Fibroblast of skin of right quadriceps (primary cell): ENCODE data around the gene STPG3.

Source experiments
- DNase-seq: peaks from one replicate; pipeline ENCODE4 v3.0.0-alpha.2; 2013

STPG3 gene

GRCh38 chr9:137251194-137251461, at the start of gene STPG3:
Gene STPG3, plus strand, starts transcription at chr9:137251286. Its CDS starts 1 bp downstream, at chr9:137251287.
- DNase-seq: no peak

- no peak for DNase-seq
These were observed 48.1 kb upstream of the STPG3 start for GRCh38 chr9:137202966-137203365.

- no peak for DNase-seq
These were observed 46.4 kb upstream of the STPG3 start for GRCh38 chr9:137204731-137205125.

GRCh38 chr9:137205126-137206069, 45.7 kb upstream of the STPG3 start, which contains the start of the genes NDOR1 and TMEM203:
Gene NDOR1, plus strand, starts transcription at chr9:137205700. Its CDS starts 78 bp downstream, at chr9:137205778.
Gene TMEM203, minus strand, starts transcription at chr9:137205648. Its CDS starts 234 bp downstream, at chr9:137205414.
- DNase-seq: peak; percentile 81

GRCh38 chr9:137206602-137207001, 44.5 kb upstream of the STPG3 start:
- no peak for DNase-seq

GRCh38 chr9:137211532-137211931, 39.6 kb upstream of the STPG3 start:
- no peak for DNase-seq

GRCh38 chr9:137212520-137212919, 38.6 kb upstream of the STPG3 start:
- no peak for DNase-seq

GRCh38 chr9:137213160-137214060, 37.7 kb upstream of the STPG3 start:
- DNase-seq: no peak

- DNase-seq: no peak
These were observed 36.5 kb upstream of the STPG3 start for GRCh38 chr9:137214620-137215019.

- no peak for DNase-seq
These were observed 35.7 kb upstream of the STPG3 start for GRCh38 chr9:137215196-137215986.

- DNase-seq: no peak
These were observed 34.7 kb upstream of the STPG3 start for GRCh38 chr9:137216188-137216965.

GRCh38 chr9:137217276-137218211, 33.5 kb upstream of the STPG3 start:
- DNase-seq: no peak

GRCh38 chr9:137218212-137218753, 32.8 kb upstream of the STPG3 start:
- no peak for DNase-seq

GRCh38 chr9:137218754-137219271, 32.3 kb upstream of the STPG3 start:
- no peak for DNase-seq

- no peak for DNase-seq
These were observed 31.2 kb upstream of the STPG3 start for GRCh38 chr9:137219757-137220316.

- no peak for DNase-seq
These were observed 30.6 kb upstream of the STPG3 start for GRCh38 chr9:137220317-137221094.

- no peak for DNase-seq
These were observed 30.0 kb upstream of the STPG3 start for GRCh38 chr9:137221095-137221505.

GRCh38 chr9:137221506-137222111, 29.5 kb upstream of the STPG3 start:
- no peak for DNase-seq
